IMR-90 (cell line): Measurements from ENCODE around the gene GOLT1A. TPM values are rescaled to one million over a fixed set of nuclear protein-coding genes. Genes with fewer than 3 reads are reported as not detected.

Experiments
- ATAC-seq: fragments of 200-7000 bp; cut with Tn5 transposase; 2 replicates; pipeline ENCODE4 v1.9.1; 2020; ENCODE audit warnings: low read depth, mild to moderate bottlenecking, moderate library complexity
- BruUV-seq: library from RNA; stranded (reverse); fragments of 400-500 nt; replicated peaks from 2 replicates; lab custom pipeline; 2021; lab: Mats Ljungman, UMichigan
- CTCF ChIA-PET: fragments of 300-600 bp; formaldehyde crosslinking; extraction: SDS; loops from one replicate; lab custom pipeline; 2021; ENCODE audit warnings: antibody characterized with exemption; lab: Yijun Ruan, JAX
- POLR2A ChIA-PET: fragments of 300-600 bp; sonication (Branson Sonifier 250); formaldehyde crosslinking; loops from one replicate; lab custom pipeline; 2022; ENCODE audit warnings: antibody characterized with exemption; ENCODE audit not compliant: unreplicated experiment; lab: Charles Lee
- DNase-seq: peaks from one replicate; pipeline ENCODE4 v3.0.0; 2013
- H2AFZ ChIP-seq: replicated peaks from 2 replicates; pipeline ENCODE3; 2013; ENCODE audit warnings: low read length, mild to moderate bottlenecking; ENCODE audit not compliant: poor library complexity
- H2AK5ac ChIP-seq: 2 replicates; pipeline ENCODE4 v1.6.1; 2013; ENCODE audit warnings: low read depth, low read length, inconsistent platforms
- H2AK9ac ChIP-seq: replicated peaks from 2 replicates; pipeline ENCODE3; 2013; ENCODE audit warnings: mild to moderate bottlenecking, low read depth, low read length, moderate library complexity; ENCODE audit not compliant: poor library complexity
- H2BK120ac ChIP-seq: 2 replicates; pipeline ENCODE4 v1.6.1; 2013; ENCODE audit warnings: low read depth, low read length, inconsistent platforms
- H2BK15ac ChIP-seq: 3 replicates; pipeline ENCODE4 v1.6.1; 2013; ENCODE audit warnings: low read depth, low read length, inconsistent platforms
- H2BK20ac ChIP-seq: 2 replicates; pipeline ENCODE4 v1.6.1; 2013; ENCODE audit warnings: low read depth, mild to moderate bottlenecking, inconsistent platforms, low read length, moderate library complexity
- H2BK5ac ChIP-seq: 2 replicates; pipeline ENCODE4 v1.6.1; 2013; ENCODE audit warnings: mild to moderate bottlenecking, low read depth, low read length, inconsistent platforms; ENCODE audit not compliant: poor library complexity, severe bottlenecking
- H3K14ac ChIP-seq: replicated peaks from 2 replicates; pipeline ENCODE4 v1.6.1; 2013; ENCODE audit warnings: low read depth, low read length, inconsistent platforms
- H3K18ac ChIP-seq: 2 replicates; pipeline ENCODE4 v1.6.1; 2013; ENCODE audit warnings: low read depth, low read length, control low read depth
- H3K23ac ChIP-seq: 2 replicates; pipeline ENCODE4 v1.6.1; 2013; ENCODE audit warnings: low read depth, low read length, inconsistent platforms
- H3K27ac ChIP-seq: 2 replicates; pipeline ENCODE4 v1.5.1; 2013; ENCODE audit warnings: mild to moderate bottlenecking, control low read depth, low read length; ENCODE audit not compliant: insufficient read depth
- H3K27me3 ChIP-seq: 2 replicates; pipeline ENCODE4 v1.6.1; 2013; ENCODE audit warnings: low read length; ENCODE audit not compliant: control insufficient read depth, insufficient read depth
- H3K36me3 ChIP-seq: 2 replicates; pipeline ENCODE4 v1.6.1; 2013; ENCODE audit warnings: low read length, mixed read lengths; ENCODE audit not compliant: control insufficient read depth, insufficient read depth
- H3K4ac ChIP-seq: 2 replicates; pipeline ENCODE4 v1.6.1; 2013; ENCODE audit warnings: low read depth, low read length, inconsistent platforms
- H3K4me1 ChIP-seq: 2 replicates; pipeline ENCODE4 v1.6.1; 2013; ENCODE audit warnings: low read length, mixed read lengths; ENCODE audit not compliant: control insufficient read depth, insufficient read depth
- H3K4me2 ChIP-seq: 2 replicates; pipeline ENCODE4 v1.6.1; 2013; ENCODE audit warnings: low read depth, mild to moderate bottlenecking, control low read depth, low read length, moderate library complexity
- H3K4me3 ChIP-seq: 2 replicates; pipeline ENCODE4 v1.5.1; 2013; ENCODE audit warnings: low read depth, mild to moderate bottlenecking, control low read depth, low read length, moderate library complexity; ENCODE audit not compliant: insufficient read depth
- H3K56ac ChIP-seq: 2 replicates; pipeline ENCODE4 v1.6.1; 2013; ENCODE audit warnings: low read length, inconsistent platforms; ENCODE audit not compliant: insufficient read depth; ENCODE audit errors: extremely low read depth
- H3K79me1 ChIP-seq, 2 experiments: 2 replicates each; pipeline ENCODE4 v1.6.1; 2013; ENCODE audit warnings: low read length in 2 of 2, inconsistent platforms in 1 of 2, low read depth in 1 of 2
- H3K9ac ChIP-seq: 2 replicates; pipeline ENCODE4 v1.6.1; 2013; ENCODE audit warnings: low read depth, low read length, control low read depth
- H3K9me1 ChIP-seq: 2 replicates; pipeline ENCODE4 v1.6.1; 2013; ENCODE audit warnings: low read length, inconsistent platforms; ENCODE audit not compliant: insufficient read depth
- H3K9me3 ChIP-seq: 2 replicates; pipeline ENCODE4 v1.6.1; 2013; ENCODE audit warnings: low read length; ENCODE audit not compliant: control insufficient read depth, insufficient read depth
- H4K20me1 ChIP-seq: 2 replicates; pipeline ENCODE4 v1.6.1; 2013; ENCODE audit warnings: low read length, inconsistent platforms; ENCODE audit not compliant: insufficient read depth
- H4K5ac ChIP-seq: 2 replicates; pipeline ENCODE4 v1.6.1; 2013; ENCODE audit warnings: mild to moderate bottlenecking, low read depth, low read length, control low read depth
- H4K8ac ChIP-seq, 2 experiments: 2 replicates each; pipeline ENCODE4 v1.6.1; 2013; ENCODE audit warnings: low read depth in 2 of 2, low read length in 2 of 2, control low read depth in 1 of 2, inconsistent platforms in 1 of 2
- H4K91ac ChIP-seq: 2 replicates; pipeline ENCODE4 v1.6.1; 2013; ENCODE audit warnings: low read depth, low read length, inconsistent platforms; ENCODE audit not compliant: insufficient read depth
- CEBPB ChIP-seq: IDR thresholded peaks from 2 replicates; pipeline ENCODE4 v1.6.1; 2012; ENCODE audit warnings: low read depth, low read length, improper control_type of control experiment
- CHD1 ChIP-seq: IDR thresholded peaks from 2 replicates; pipeline ENCODE4 v1.6.1; 2012; ENCODE audit warnings: low read depth, low read length, improper control_type of control experiment
- MAFK ChIP-seq: IDR thresholded peaks from 2 replicates; pipeline ENCODE4 v1.6.1; 2012; ENCODE audit warnings: low read depth, low read length, improper control_type of control experiment
- MAZ ChIP-seq: IDR thresholded peaks from 2 replicates; pipeline ENCODE4 v1.6.1; 2012; ENCODE audit warnings: low read depth, mild to moderate bottlenecking, low read length, improper control_type of control experiment, moderate library complexity, borderline replicate concordance
- MXI1 ChIP-seq: IDR thresholded peaks from 2 replicates; pipeline ENCODE4 v1.6.1; 2012; ENCODE audit warnings: low read depth, mild to moderate bottlenecking, low read length, moderate library complexity, borderline replicate concordance
- NFE2L2 ChIP-seq: fragments of 150-350 bp; IDR thresholded peaks from 2 replicates; pipeline ENCODE4 v1.6.1; 2016; ENCODE audit warnings: low read depth, mild to moderate bottlenecking, low read length
- POLR2A ChIP-seq: IDR thresholded peaks from 2 replicates; pipeline ENCODE4 v1.6.1; 2012; ENCODE audit warnings: mild to moderate bottlenecking, low read depth, low read length
- RAD21 ChIP-seq: IDR thresholded peaks from 2 replicates; pipeline ENCODE4 v1.6.1; 2012; ENCODE audit warnings: low read length, improper control_type of control experiment
- RCOR1 ChIP-seq: IDR thresholded peaks from 2 replicates; pipeline ENCODE4 v1.6.1; 2012; ENCODE audit warnings: mild to moderate bottlenecking, low read length, improper control_type of control experiment; ENCODE audit not compliant: insufficient replicate concordance
- RFX5 ChIP-seq: IDR thresholded peaks from 2 replicates; pipeline ENCODE4 v1.8.0; 2012; ENCODE audit warnings: low read depth, mild to moderate bottlenecking, low read length, moderate library complexity
- WGBS, 2 experiments: methylation state at CpG; one replicate each; pipeline versions ENCODE4 v1.1.5 to v1.1.7; 2013; ENCODE audit warnings: missing lambda C conversion rate in 2 of 2; ENCODE audit not compliant: insufficient read length in 1 of 2; ENCODE audit errors: extremely low coverage in 2 of 2; 5-methylcytosine and 5-hydroxymethylcytosine counted together
- dilution Hi-C: fragments of 300-500 bp; cut with HindIII; formaldehyde crosslinking; loops from one replicate; pipeline ENCODE4 v1.14.3; 2018; ENCODE audit warnings: low sequenced_read_pairs; ENCODE audit not compliant: unreplicated experiment
- in situ Hi-C: fragments of 300-500 bp; cut with MboI; formaldehyde crosslinking; loops from 3 replicates; pipeline ENCODE4 v1.14.3; 2019; ENCODE audit warnings: low sequenced_read_pairs, inconsistent platforms, mixed read lengths
- intact Hi-C: fragments of 100-400 bp; cut with micrococcal nuclease; formaldehyde crosslinking; loops from 2 replicates; pipeline ENCODE4 v1.10.0; 2022
- polyA plus RNA-seq, 3 experiments: library from polyadenylated mRNA; depleted of rRNA; stranded (reverse); fragments of >200 nt; gene quantifications; 2 replicates each; pipeline ENCODE4 v1.2.3, GENCODE V29; 2012; ENCODE audit warnings: low replicate concordance in 1 of 3
- total RNA-seq: library from RNA; depleted of rRNA; stranded (reverse); fragments of >200 nt; gene quantifications from 2 replicates; pipeline ENCODE4 v1.2.3, GENCODE V29; 2012
- TF ChIP-seq, protein P1 (sequence below): fragments of 150-350 bp; IDR thresholded peaks from 2 replicates; pipeline ENCODE4 v1.6.1; 2017; ENCODE audit warnings: mild to moderate bottlenecking, antibody characterized with exemption, low read length, low read depth

The GOLT1A gene
- total and polyA plus RNA-seq, 2 of the 4 experiments (the other 2 are of a cell fraction), result 0.32 TPM; not detected in 1

DNA sequence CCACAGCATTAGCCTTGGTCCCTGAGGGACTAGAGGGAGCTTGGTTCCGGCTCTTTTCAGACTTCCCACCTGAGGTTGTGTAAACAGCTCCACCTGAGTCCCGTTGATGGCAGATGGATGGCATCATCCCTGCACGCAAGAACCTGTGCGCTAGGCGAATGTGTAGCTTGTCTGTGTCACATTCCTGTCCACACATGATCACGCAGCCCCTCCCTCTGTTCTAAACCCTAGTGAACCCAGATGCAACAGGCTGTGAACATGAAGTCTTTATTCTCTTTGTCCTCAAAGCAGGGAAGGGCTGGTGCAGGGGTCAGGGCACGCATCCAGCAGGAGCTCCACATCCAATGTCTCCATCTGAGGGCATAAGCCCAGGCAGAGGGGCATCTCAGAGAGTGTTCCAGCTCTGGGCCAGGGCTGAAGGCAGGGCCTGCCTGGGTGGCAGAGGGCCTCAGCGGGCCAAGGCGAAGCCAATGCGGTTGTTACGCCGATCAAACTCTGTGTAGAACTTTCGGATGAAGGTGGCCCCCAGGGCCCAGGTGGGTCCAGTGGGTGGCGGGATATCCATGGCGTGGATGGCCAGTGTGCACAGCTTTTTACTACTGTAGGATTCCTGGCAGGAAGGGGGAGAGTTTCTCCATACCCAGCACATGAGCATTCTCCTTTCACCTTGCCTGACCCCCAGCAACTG lies 59.1 kb downstream of the GOLT1A start (continued):
- TF ChIP-seq CEBPB, result no peak

DNA sequence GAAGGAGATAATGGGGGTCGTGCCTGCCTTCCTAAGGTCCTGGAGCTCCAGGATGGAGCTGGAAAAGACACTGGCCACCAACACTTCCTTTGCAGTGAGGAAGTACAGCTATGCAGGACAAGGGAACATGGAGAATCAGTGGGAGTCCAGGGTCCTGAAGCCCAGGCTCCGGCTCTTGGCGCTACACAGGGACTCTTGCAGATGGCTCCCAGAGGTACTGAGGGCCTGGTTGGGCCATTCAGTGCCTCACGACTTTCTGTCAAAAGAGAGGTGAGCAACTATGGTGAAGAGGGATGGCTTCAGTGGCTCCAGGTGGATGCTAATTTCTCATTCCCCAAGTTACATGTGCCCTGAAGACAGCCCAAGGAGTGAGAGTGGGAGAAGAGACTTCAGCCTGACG lies 60.1 kb downstream of the GOLT1A start:
- no peak overlapping the region for H4K5ac ChIP-seq
- H2AK5ac ChIP-seq, result no peak overlapping the region
- H2BK15ac ChIP-seq, result no peak overlapping the region
- no peak for TF ChIP-seq MXI1
- no peak for TF ChIP-seq RFX5
- no peak for TF ChIP-seq RAD21
- no peak for TF ChIP-seq MAZ
- TF ChIP-seq NFE2L2, result no peak
- TF ChIP-seq MAFK, result no peak
- TF ChIP-seq POLR2A, result no peak
- TF ChIP-seq, protein P1, sequence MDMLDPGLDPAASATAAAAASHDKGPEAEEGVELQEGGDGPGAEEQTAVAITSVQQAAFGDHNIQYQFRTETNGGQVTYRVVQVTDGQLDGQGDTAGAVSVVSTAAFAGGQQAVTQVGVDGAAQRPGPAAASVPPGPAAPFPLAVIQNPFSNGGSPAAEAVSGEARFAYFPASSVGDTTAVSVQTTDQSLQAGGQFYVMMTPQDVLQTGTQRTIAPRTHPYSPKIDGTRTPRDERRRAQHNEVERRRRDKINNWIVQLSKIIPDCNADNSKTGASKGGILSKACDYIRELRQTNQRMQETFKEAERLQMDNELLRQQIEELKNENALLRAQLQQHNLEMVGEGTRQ, result no peak
- TF ChIP-seq RCOR1, result no peak
- TF ChIP-seq CHD1, result no peak
- H3K4me1 ChIP-seq, result peaks cover 7% of the 10 kb centered on the region
- peaks cover 0 to 9% of the 10 kb centered on the region in 2 experiments; a peak in 2 of 4 replicates for H3K79me1 ChIP-seq
- WGBS, 2 experiments, result 100% methylated on average over 1 of the region's 5 CpGs; no CpG with 5 or more reads in 1 of the 2 experiments
- H3K23ac ChIP-seq, result no peak overlapping the region
- in situ Hi-C loops, result no loop called here
- H3K4me2 ChIP-seq, result no peak overlapping the region
- no peak overlapping the region for H3K4ac ChIP-seq
- DNase-seq (no peak), ATAC-seq (no peak)
- H4K8ac ChIP-seq, result no peak overlapping the region
- no peaks in the 10 kb centered on the region for H3K9me3 ChIP-seq
- H3K36me3 ChIP-seq, result no peaks in the 10 kb centered on the region
- CTCF ChIA-PET, result interaction anchor here (1.0 kb wide), 1 partner anchor 53 kb away, joined by 4 read pairs; no protein-coding TSS in a partner anchor
- no peak overlapping the region for H3K56ac ChIP-seq
- H3K27me3 ChIP-seq, result peaks cover 9% of the 10 kb centered on the region; the same call in 1 of the 2 replicates
- H3K14ac ChIP-seq, result no peak overlapping the region
- no peak overlapping the region for H2AK9ac ChIP-seq
- H2BK20ac ChIP-seq, result no peak overlapping the region
- no peak overlapping the region for H3K4me3 ChIP-seq
- H3K9ac ChIP-seq, result no peak overlapping the region
- no peak overlapping the region for H2AFZ ChIP-seq
- H3K9me1 ChIP-seq, result peaks cover 7% of the 10 kb centered on the region; the same call in 1 of the 2 replicates
- no TSS peak for BruUV-seq
- H4K20me1 ChIP-seq, result no peaks in the 10 kb centered on the region
- no peak overlapping the region for H3K18ac ChIP-seq
- H4K91ac ChIP-seq, result no peak overlapping the region
- H3K27ac ChIP-seq, result no peak overlapping the region
- intact Hi-C loops, result no loop called here
- POLR2A ChIA-PET, result no interaction called here
- no peak overlapping the region for H2BK120ac ChIP-seq
- dilution Hi-C loops, result loop anchor here (25.0 kb wide), 1 partner anchor 234 kb away; no protein-coding TSS in a partner anchor
- H2BK5ac ChIP-seq, result no peak overlapping the region
